ENCODE measurements around the gene ABCD3. TPM values are rescaled to one million over a fixed set of nuclear protein-coding genes. Genes with fewer than 3 reads are reported as not detected.

The ABCD3 gene
- total RNA-seq, 1 donor from 2014 or later, result 25.8 TPM

Other genes with a start within 250 kb of the ABCD3 start
- gene ARHGAP29, start 180.8 kb upstream of the ABCD3 start, total RNA-seq, result 80.4 and 82.3 TPM in 2 replicates
- gene F3, start 123.4 kb downstream of the ABCD3 start, total RNA-seq, result 132 and 152 TPM in 2 replicates

Measured in kidney epithelial cell (primary cell).